Measurements from ENCODE around the gene FMN1. TPM values are rescaled to one million over a fixed set of nuclear protein-coding genes. Genes with fewer than 3 reads are reported as not detected.

Gene FMN1
- total RNA-seq, 1 experiment from 2014 or later, result 25.8 TPM

- H3K4me1 ChIP-seq (replicated peaks; ENCODE audit: insufficient read depth), result peaks cover 14% of the 10 kb centered on the region; the same call in 1 of the 2 replicates
- no peaks in the 10 kb centered on the region for H3K79me2 ChIP-seq (ENCODE audit: low read depth)
- CTCF ChIA-PET, result no interaction called here
- intact Hi-C loops (cut with micrococcal nuclease; ENCODE audit: unreplicated experiment), result no loop called here
- H3K27me3 ChIP-seq (ENCODE audit: insufficient read depth, low read depth), result no peaks in the 10 kb centered on the region
- no peaks in the 10 kb centered on the region for H3K9me2 ChIP-seq (ENCODE audit: insufficient read depth)
- no peaks in the 10 kb centered on the region for H3K36me3 ChIP-seq (ENCODE audit: low read depth)
- H4K20me1 ChIP-seq (ENCODE audit: insufficient read depth), result no peaks in the 10 kb centered on the region
- DNase-seq, result no peak
- TF ChIP-seq CTCF (conservative IDR thresholded peaks at IDR 0.05) (no peak), EZH2 (IDR thresholded peaks at IDR 0.05; ENCODE audit: low read depth) (no peak)
- POLR2A ChIA-PET (ENCODE audit: unreplicated experiment), result no interaction called here
- H3K4me3 ChIP-seq, result no peak overlapping the region
- no peaks in the 10 kb centered on the region for H3K9me3 ChIP-seq (ENCODE audit: insufficient read depth, low read depth)
- no peak overlapping the region for H3K27ac ChIP-seq
- no peak overlapping the region for H3K4me2 ChIP-seq
- BruUV-seq (replicated peaks), result no TSS peak
- H3F3A ChIP-seq (ENCODE audit: insufficient read depth, low read depth), result no peaks in the 10 kb centered on the region
- no peak overlapping the region for H2AFZ ChIP-seq
Measured at GRCh38 chr15:32786906-32787305, 407.6 kb downstream of the FMN1 start.

- H3K9me3 ChIP-seq (ENCODE audit: insufficient read depth, low read depth), result no peaks in the 10 kb centered on the region
- H2AFZ ChIP-seq, result no peak overlapping the region
- H4K20me1 ChIP-seq (ENCODE audit: insufficient read depth), result no peaks in the 10 kb centered on the region
- H3K27ac ChIP-seq, result no peak overlapping the region
- intact Hi-C loops (cut with micrococcal nuclease; ENCODE audit: unreplicated experiment), result no loop called here
- CTCF ChIA-PET, result no interaction called here
- H3K36me3 ChIP-seq (ENCODE audit: low read depth), result no peaks in the 10 kb centered on the region
- H3K4me1 ChIP-seq (replicated peaks; ENCODE audit: insufficient read depth), result 0 out of 2 replicates have a peak, but pooled peaks cover under 1% of the 10 kb centered on the region
- H3K79me2 ChIP-seq (ENCODE audit: low read depth), result no peaks in the 10 kb centered on the region
- TF ChIP-seq CTCF (conservative IDR thresholded peaks at IDR 0.05) (no peak), EZH2 (IDR thresholded peaks at IDR 0.05; ENCODE audit: low read depth) (no peak)
- POLR2A ChIA-PET (ENCODE audit: unreplicated experiment), result no interaction called here
- no peaks in the 10 kb centered on the region for H3K9me2 ChIP-seq (ENCODE audit: insufficient read depth)
- no peaks in the 10 kb centered on the region for H3F3A ChIP-seq (ENCODE audit: insufficient read depth, low read depth)
- no peaks in the 10 kb centered on the region for H3K27me3 ChIP-seq (ENCODE audit: insufficient read depth, low read depth)
- H3K4me3 ChIP-seq, result no peak overlapping the region
- BruUV-seq (replicated peaks), result no TSS peak
- H3K4me2 ChIP-seq, result no peak overlapping the region
- no peak for DNase-seq
Measured at GRCh38 chr15:32784581-32784980, 409.9 kb downstream of the FMN1 start.

- Histone ChIP-seq H3K36me3 (ENCODE audit: low read depth) (no peaks in the 10 kb centered on the region), H3K27ac (no peak overlapping the region), H3K9me2 (ENCODE audit: insufficient read depth) (no peaks in the 10 kb centered on the region), H3F3A (ENCODE audit: insufficient read depth, low read depth) (no peaks in the 10 kb centered on the region), H3K4me2 (no peak overlapping the region), H3K9me3 (ENCODE audit: insufficient read depth, low read depth) (no peaks in the 10 kb centered on the region), H4K20me1 (ENCODE audit: insufficient read depth) (no peaks in the 10 kb centered on the region), H3K27me3 (ENCODE audit: insufficient read depth, low read depth) (no peaks in the 10 kb centered on the region), H3K79me2 (ENCODE audit: low read depth) (no peaks in the 10 kb centered on the region), H3K4me1 (replicated peaks; ENCODE audit: insufficient read depth) (no peaks in the 10 kb centered on the region), H3K4me3 (no peak overlapping the region), H2AFZ (no peak overlapping the region)
- DNase-seq, result no peak
- TF ChIP-seq CTCF (conservative IDR thresholded peaks at IDR 0.05), result no peak
- no peak for TF ChIP-seq EZH2 (IDR thresholded peaks at IDR 0.05; ENCODE audit: low read depth)
- no TSS peak for BruUV-seq (replicated peaks)
- intact Hi-C loops (cut with micrococcal nuclease; ENCODE audit: unreplicated experiment), result no loop called here
- ChIA-PET POLR2A (ENCODE audit: unreplicated experiment) (no interaction called here), CTCF (no interaction called here)
Measured at GRCh38 chr15:32781781-32782180, 412.7 kb downstream of the FMN1 start.
